ENCODE measurements around the gene BCAM. TPM values are rescaled to one million over a fixed set of nuclear protein-coding genes. Genes with fewer than 3 reads are reported as not detected.

Gene BCAM
- total and polyA plus RNA-seq, 10 of the 15 experiments (the other 5 are each of a cell fraction or from before 2014, with no cell fraction given), result 0.10 to 0.64 TPM; not detected in 8

DNA sequence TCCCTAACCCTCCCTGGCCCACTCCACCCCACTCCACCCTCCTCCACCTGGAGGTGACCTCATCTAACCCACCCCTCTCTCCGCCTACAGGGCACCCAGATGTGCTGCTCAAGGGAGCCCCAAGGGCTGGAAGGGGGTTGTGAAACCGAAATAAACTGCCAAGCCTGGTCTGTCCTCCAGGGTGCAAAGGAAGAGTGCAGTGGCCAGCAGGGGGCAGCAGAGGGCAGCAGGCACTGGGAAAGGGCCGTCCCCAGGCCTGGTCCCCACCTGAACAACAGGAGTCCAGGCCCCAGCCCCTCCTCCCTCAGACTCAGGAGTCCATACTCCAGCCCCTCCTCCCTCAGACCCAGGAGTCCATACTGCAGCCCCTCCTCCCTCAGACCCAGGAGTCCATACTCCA is 8.4 kb upstream of the BCAM start (continued):
- TF ChIP-seq, protein P1, sequence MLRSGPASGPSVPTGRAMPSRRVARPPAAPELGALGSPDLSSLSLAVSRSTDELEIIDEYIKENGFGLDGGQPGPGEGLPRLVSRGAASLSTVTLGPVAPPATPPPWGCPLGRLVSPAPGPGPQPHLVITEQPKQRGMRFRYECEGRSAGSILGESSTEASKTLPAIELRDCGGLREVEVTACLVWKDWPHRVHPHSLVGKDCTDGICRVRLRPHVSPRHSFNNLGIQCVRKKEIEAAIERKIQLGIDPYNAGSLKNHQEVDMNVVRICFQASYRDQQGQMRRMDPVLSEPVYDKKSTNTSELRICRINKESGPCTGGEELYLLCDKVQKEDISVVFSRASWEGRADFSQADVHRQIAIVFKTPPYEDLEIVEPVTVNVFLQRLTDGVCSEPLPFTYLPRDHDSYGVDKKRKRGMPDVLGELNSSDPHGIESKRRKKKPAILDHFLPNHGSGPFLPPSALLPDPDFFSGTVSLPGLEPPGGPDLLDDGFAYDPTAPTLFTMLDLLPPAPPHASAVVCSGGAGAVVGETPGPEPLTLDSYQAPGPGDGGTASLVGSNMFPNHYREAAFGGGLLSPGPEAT (IDR thresholded peaks at IDR 0.05; ENCODE audit: low read depth), result no peak
- TF ChIP-seq RBBP5 (conservative IDR thresholded peaks at IDR 0.05) (no peak), BACH1 (IDR thresholded peaks at IDR 0.05; ENCODE audit: borderline replicate concordance) (no peak), IKZF1 (conservative IDR thresholded peaks at IDR 0.05) (peak; percentile 28; the same call in 1 of the 2 replicates)
- TF ChIP-seq, protein P2, sequence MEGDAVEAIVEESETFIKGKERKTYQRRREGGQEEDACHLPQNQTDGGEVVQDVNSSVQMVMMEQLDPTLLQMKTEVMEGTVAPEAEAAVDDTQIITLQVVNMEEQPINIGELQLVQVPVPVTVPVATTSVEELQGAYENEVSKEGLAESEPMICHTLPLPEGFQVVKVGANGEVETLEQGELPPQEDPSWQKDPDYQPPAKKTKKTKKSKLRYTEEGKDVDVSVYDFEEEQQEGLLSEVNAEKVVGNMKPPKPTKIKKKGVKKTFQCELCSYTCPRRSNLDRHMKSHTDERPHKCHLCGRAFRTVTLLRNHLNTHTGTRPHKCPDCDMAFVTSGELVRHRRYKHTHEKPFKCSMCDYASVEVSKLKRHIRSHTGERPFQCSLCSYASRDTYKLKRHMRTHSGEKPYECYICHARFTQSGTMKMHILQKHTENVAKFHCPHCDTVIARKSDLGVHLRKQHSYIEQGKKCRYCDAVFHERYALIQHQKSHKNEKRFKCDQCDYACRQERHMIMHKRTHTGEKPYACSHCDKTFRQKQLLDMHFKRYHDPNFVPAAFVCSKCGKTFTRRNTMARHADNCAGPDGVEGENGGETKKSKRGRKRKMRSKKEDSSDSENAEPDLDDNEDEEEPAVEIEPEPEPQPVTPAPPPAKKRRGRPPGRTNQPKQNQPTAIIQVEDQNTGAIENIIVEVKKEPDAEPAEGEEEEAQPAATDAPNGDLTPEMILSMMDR (IDR thresholded peaks at IDR 0.05 in 2 of 3, conservative IDR thresholded peaks at IDR 0.05 in 1 of 3; ENCODE audit: control insufficient read depth in 2 of 3, extremely low read depth in 1 of 3, insufficient read depth in 1 of 3, low read depth in 3 of 3, low read length in 3 of 3), result peak; percentile 87 to 98 (median 95)

DNA sequence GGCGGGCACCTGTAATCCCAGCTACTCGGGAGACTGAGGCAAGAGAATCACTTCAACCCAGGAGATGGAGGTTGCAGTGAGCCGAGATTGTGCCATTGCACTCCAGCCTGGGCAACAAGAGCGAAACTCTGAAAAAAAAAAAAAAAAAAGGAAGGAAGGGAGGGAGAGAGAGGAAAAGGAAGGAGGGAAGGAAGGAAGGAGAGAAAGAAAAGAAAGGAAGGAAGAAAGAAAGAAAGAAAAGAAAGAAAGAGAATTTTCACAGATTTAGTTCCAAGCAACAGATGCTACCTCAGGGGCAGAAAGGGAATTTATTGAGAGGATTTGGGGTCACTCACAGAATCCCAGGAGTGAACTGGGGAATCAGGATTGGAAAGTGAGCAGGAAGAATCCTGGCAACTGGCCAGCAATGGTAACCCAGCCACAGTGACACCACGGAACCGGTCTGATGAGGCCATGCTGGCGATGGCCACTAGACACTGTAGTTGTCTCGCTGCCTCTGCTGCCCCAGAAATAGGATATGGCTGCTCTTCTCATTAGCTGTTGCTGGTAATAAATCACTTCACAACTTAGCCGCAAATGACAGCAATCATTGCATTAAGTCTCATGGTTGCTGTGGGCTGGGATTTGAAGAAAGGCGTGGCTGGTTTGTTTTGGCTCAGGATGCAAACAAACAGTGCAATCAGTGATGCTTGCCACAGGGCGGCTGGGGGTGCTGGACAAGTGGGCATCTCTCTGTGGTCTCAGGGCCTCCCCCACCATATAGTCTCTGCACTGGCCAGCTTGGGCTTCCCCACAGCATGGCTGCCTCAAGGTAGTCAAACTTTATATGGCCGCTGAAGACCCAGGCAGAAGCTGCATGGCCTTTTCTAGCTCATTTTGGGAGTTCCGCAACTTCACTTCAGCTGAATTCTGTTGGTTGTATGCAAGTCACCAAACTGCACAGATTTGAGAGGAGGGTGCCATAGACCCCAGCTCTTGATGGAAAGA is 5.2 kb upstream of the BCAM start:
- Histone ChIP-seq H2AFZ (ENCODE audit: control insufficient read depth, low read depth, low read length) (no peak overlapping the region), H3K9ac (ENCODE audit: control insufficient read depth, insufficient read depth, low read length) (no peak overlapping the region), H4K20me1 (ENCODE audit: control insufficient read depth, insufficient read depth) (no peaks in the 10 kb centered on the region), H3K27ac (ENCODE audit: control insufficient read depth, insufficient read depth) (no peak overlapping the region), H3K4me1 (ENCODE audit: control insufficient read depth, insufficient read depth, low read length) (peaks cover 11% of the 10 kb centered on the region), H3K4me2 (ENCODE audit: control insufficient read depth, insufficient read depth) (no peak overlapping the region), H3K36me3 (ENCODE audit: control insufficient read depth in 2 of 2, insufficient read depth in 2 of 2, low read length in 1 of 2) (no peaks in the 10 kb centered on the region), H3K9me3 (replicated peaks; ENCODE audit: control insufficient read depth, insufficient read depth, low read length) (no peaks in the 10 kb centered on the region), H3K27me3 (replicated peaks in 1 of 2; ENCODE audit: control insufficient read depth in 2 of 2, insufficient read depth in 2 of 2, low read length in 1 of 2) (no peaks in the 10 kb centered on the region; a peak in 2 of 4 replicates), H3K4me3 (no peak overlapping the region), H3K79me2 (ENCODE audit: control insufficient read depth, insufficient read depth, low read length) (no peaks in the 10 kb centered on the region)
- ChIA-PET SMC1A (ENCODE audit: uncharacterized antibody, unreplicated experiment) (interaction anchor here (1.0 to 1.1 kb wide), 2 partner anchors 33 to 80 kb away, joined by 4 read pairs; no protein-coding TSS in a partner anchor), CTCF (interaction anchor here (0.6 to 2.5 kb wide), 5 partner anchors 11 to 80 kb away, joined by 3 to 17 read pairs (median 4); no protein-coding TSS in a partner anchor), POLR2A (no interaction called here), RAD21 (ENCODE audit: unreplicated experiment) (no interaction called here)
- no peak for FAIRE-seq
- BruUV-seq (replicated peaks), result no TSS peak
- DNase-seq (ENCODE audit: low read depth, low spot score), result no peak
- ATAC-seq, result no peak
- in situ Hi-C loops (cut with MboI) (no loop called here), intact Hi-C loops (cut with micrococcal nuclease; ENCODE audit: unreplicated experiment) (loop anchor here (5.0 kb wide), 1 partner anchor 39 kb away; no protein-coding TSS in a partner anchor)
- TF ChIP-seq, protein P3, sequence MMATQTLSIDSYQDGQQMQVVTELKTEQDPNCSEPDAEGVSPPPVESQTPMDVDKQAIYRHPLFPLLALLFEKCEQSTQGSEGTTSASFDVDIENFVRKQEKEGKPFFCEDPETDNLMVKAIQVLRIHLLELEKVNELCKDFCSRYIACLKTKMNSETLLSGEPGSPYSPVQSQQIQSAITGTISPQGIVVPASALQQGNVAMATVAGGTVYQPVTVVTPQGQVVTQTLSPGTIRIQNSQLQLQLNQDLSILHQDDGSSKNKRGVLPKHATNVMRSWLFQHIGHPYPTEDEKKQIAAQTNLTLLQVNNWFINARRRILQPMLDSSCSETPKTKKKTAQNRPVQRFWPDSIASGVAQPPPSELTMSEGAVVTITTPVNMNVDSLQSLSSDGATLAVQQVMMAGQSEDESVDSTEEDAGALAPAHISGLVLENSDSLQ (IDR thresholded peaks at IDR 0.05), result peak; percentile 60
- TF ChIP-seq STAT3 (IDR thresholded peaks at IDR 0.05; ENCODE audit: low read depth, low read length) (no peak), WRNIP1 (IDR thresholded peaks at IDR 0.05; ENCODE audit: borderline replicate concordance, low read depth, low read length) (no peak), SPI1 (IDR thresholded peaks at IDR 0.05; ENCODE audit: borderline replicate concordance, insufficient read depth, low read depth, low read length) (no peak), YY1 (IDR thresholded peaks at IDR 0.05; ENCODE audit: low read depth, low read length) (0 out of 2 replicates have a peak, but pooled peaks have one; percentile 10)
- TF ChIP-seq, protein P4, sequence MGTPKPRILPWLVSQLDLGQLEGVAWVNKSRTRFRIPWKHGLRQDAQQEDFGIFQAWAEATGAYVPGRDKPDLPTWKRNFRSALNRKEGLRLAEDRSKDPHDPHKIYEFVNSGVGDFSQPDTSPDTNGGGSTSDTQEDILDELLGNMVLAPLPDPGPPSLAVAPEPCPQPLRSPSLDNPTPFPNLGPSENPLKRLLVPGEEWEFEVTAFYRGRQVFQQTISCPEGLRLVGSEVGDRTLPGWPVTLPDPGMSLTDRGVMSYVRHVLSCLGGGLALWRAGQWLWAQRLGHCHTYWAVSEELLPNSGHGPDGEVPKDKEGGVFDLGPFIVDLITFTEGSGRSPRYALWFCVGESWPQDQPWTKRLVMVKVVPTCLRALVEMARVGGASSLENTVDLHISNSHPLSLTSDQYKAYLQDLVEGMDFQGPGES (IDR thresholded peaks at IDR 0.05), result no peak
- TF ChIP-seq, protein P5, sequence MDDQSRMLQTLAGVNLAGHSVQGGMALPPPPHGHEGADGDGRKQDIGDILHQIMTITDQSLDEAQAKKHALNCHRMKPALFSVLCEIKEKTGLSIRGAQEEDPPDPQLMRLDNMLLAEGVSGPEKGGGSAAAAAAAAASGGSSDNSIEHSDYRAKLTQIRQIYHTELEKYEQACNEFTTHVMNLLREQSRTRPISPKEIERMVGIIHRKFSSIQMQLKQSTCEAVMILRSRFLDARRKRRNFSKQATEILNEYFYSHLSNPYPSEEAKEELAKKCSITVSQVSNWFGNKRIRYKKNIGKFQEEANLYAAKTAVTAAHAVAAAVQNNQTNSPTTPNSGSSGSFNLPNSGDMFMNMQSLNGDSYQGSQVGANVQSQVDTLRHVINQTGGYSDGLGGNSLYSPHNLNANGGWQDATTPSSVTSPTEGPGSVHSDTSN (IDR thresholded peaks at IDR 0.05; ENCODE audit: insufficient replicate concordance, low read depth, low read length), result peak; percentile 55
- WGBS (ENCODE audit: insufficient coverage, insufficient replicate concordance, low lambda C conversion rate, missing lambda C conversion rate), result 48% methylated on average over 12 of the region's 13 CpGs
